IMR-90 (cell line): ENCODE results near the gene VRTN. TPM values are rescaled to one million over a fixed set of nuclear protein-coding genes. Genes with fewer than 3 reads are reported as not detected.

Experiments used
- ATAC-seq: fragments of 200-7000 bp; cut with Tn5 transposase; 2 replicates; pipeline ENCODE4 v1.9.1; 2020; ENCODE audit warnings: low read depth, mild to moderate bottlenecking, moderate library complexity
- BruUV-seq: library from RNA; stranded (reverse); fragments of 400-500 nt; replicated peaks from 2 replicates; lab custom pipeline; 2021; lab: Mats Ljungman, UMichigan
- CTCF ChIA-PET: fragments of 300-600 bp; formaldehyde crosslinking; extraction: SDS; loops from one replicate; lab custom pipeline; 2021; ENCODE audit warnings: antibody characterized with exemption; lab: Yijun Ruan, JAX
- POLR2A ChIA-PET: fragments of 300-600 bp; sonication (Branson Sonifier 250); formaldehyde crosslinking; loops from one replicate; lab custom pipeline; 2022; ENCODE audit warnings: antibody characterized with exemption; ENCODE audit not compliant: unreplicated experiment; lab: Charles Lee
- DNase-seq: peaks from one replicate; pipeline ENCODE4 v3.0.0; 2013
- H2AFZ ChIP-seq: replicated peaks from 2 replicates; pipeline ENCODE3; 2013; ENCODE audit warnings: low read length, mild to moderate bottlenecking; ENCODE audit not compliant: poor library complexity
- H2AK5ac ChIP-seq: 2 replicates; pipeline ENCODE4 v1.6.1; 2013; ENCODE audit warnings: low read depth, low read length, inconsistent platforms
- H2AK9ac ChIP-seq: replicated peaks from 2 replicates; pipeline ENCODE3; 2013; ENCODE audit warnings: mild to moderate bottlenecking, low read depth, low read length, moderate library complexity; ENCODE audit not compliant: poor library complexity
- H2BK120ac ChIP-seq: 2 replicates; pipeline ENCODE4 v1.6.1; 2013; ENCODE audit warnings: low read depth, low read length, inconsistent platforms
- H2BK15ac ChIP-seq: 3 replicates; pipeline ENCODE4 v1.6.1; 2013; ENCODE audit warnings: low read depth, low read length, inconsistent platforms
- H2BK20ac ChIP-seq: 2 replicates; pipeline ENCODE4 v1.6.1; 2013; ENCODE audit warnings: low read depth, mild to moderate bottlenecking, inconsistent platforms, low read length, moderate library complexity
- H2BK5ac ChIP-seq: 2 replicates; pipeline ENCODE4 v1.6.1; 2013; ENCODE audit warnings: mild to moderate bottlenecking, low read depth, low read length, inconsistent platforms; ENCODE audit not compliant: poor library complexity, severe bottlenecking
- H3K14ac ChIP-seq: replicated peaks from 2 replicates; pipeline ENCODE4 v1.6.1; 2013; ENCODE audit warnings: low read depth, low read length, inconsistent platforms
- H3K18ac ChIP-seq: 2 replicates; pipeline ENCODE4 v1.6.1; 2013; ENCODE audit warnings: low read depth, low read length, control low read depth
- H3K23ac ChIP-seq: 2 replicates; pipeline ENCODE4 v1.6.1; 2013; ENCODE audit warnings: low read depth, low read length, inconsistent platforms
- H3K27ac ChIP-seq: 2 replicates; pipeline ENCODE4 v1.5.1; 2013; ENCODE audit warnings: mild to moderate bottlenecking, control low read depth, low read length; ENCODE audit not compliant: insufficient read depth
- H3K27me3 ChIP-seq: 2 replicates; pipeline ENCODE4 v1.6.1; 2013; ENCODE audit warnings: low read length; ENCODE audit not compliant: control insufficient read depth, insufficient read depth
- H3K36me3 ChIP-seq: 2 replicates; pipeline ENCODE4 v1.6.1; 2013; ENCODE audit warnings: low read length, mixed read lengths; ENCODE audit not compliant: control insufficient read depth, insufficient read depth
- H3K4ac ChIP-seq: 2 replicates; pipeline ENCODE4 v1.6.1; 2013; ENCODE audit warnings: low read depth, low read length, inconsistent platforms
- H3K4me1 ChIP-seq: 2 replicates; pipeline ENCODE4 v1.6.1; 2013; ENCODE audit warnings: low read length, mixed read lengths; ENCODE audit not compliant: control insufficient read depth, insufficient read depth
- H3K4me2 ChIP-seq: 2 replicates; pipeline ENCODE4 v1.6.1; 2013; ENCODE audit warnings: low read depth, mild to moderate bottlenecking, control low read depth, low read length, moderate library complexity
- H3K4me3 ChIP-seq: 2 replicates; pipeline ENCODE4 v1.5.1; 2013; ENCODE audit warnings: low read depth, mild to moderate bottlenecking, control low read depth, low read length, moderate library complexity; ENCODE audit not compliant: insufficient read depth
- H3K56ac ChIP-seq: 2 replicates; pipeline ENCODE4 v1.6.1; 2013; ENCODE audit warnings: low read length, inconsistent platforms; ENCODE audit not compliant: insufficient read depth; ENCODE audit errors: extremely low read depth
- H3K79me1 ChIP-seq, 2 experiments: 2 replicates each; pipeline ENCODE4 v1.6.1; 2013; ENCODE audit warnings: low read length in 2 of 2, inconsistent platforms in 1 of 2, low read depth in 1 of 2
- H3K9ac ChIP-seq: 2 replicates; pipeline ENCODE4 v1.6.1; 2013; ENCODE audit warnings: low read depth, low read length, control low read depth
- H3K9me1 ChIP-seq: 2 replicates; pipeline ENCODE4 v1.6.1; 2013; ENCODE audit warnings: low read length, inconsistent platforms; ENCODE audit not compliant: insufficient read depth
- H3K9me3 ChIP-seq: 2 replicates; pipeline ENCODE4 v1.6.1; 2013; ENCODE audit warnings: low read length; ENCODE audit not compliant: control insufficient read depth, insufficient read depth
- H4K20me1 ChIP-seq: 2 replicates; pipeline ENCODE4 v1.6.1; 2013; ENCODE audit warnings: low read length, inconsistent platforms; ENCODE audit not compliant: insufficient read depth
- H4K5ac ChIP-seq: 2 replicates; pipeline ENCODE4 v1.6.1; 2013; ENCODE audit warnings: mild to moderate bottlenecking, low read depth, low read length, control low read depth
- H4K8ac ChIP-seq, 2 experiments: 2 replicates each; pipeline ENCODE4 v1.6.1; 2013; ENCODE audit warnings: low read depth in 2 of 2, low read length in 2 of 2, control low read depth in 1 of 2, inconsistent platforms in 1 of 2
- H4K91ac ChIP-seq: 2 replicates; pipeline ENCODE4 v1.6.1; 2013; ENCODE audit warnings: low read depth, low read length, inconsistent platforms; ENCODE audit not compliant: insufficient read depth
- BHLHE40 ChIP-seq: fragments of 150-350 bp; IDR thresholded peaks from 2 replicates; pipeline ENCODE4 v1.6.1; 2016; ENCODE audit warnings: mild to moderate bottlenecking, low read depth, low read length
- CEBPB ChIP-seq: IDR thresholded peaks from 2 replicates; pipeline ENCODE4 v1.6.1; 2012; ENCODE audit warnings: low read depth, low read length, improper control_type of control experiment
- CHD1 ChIP-seq: IDR thresholded peaks from 2 replicates; pipeline ENCODE4 v1.6.1; 2012; ENCODE audit warnings: low read depth, low read length, improper control_type of control experiment
- FOS ChIP-seq: fragments of 150-350 bp; IDR thresholded peaks from 2 replicates; pipeline ENCODE4 v1.6.1; 2016; ENCODE audit warnings: low read depth, low read length
- MAFK ChIP-seq: IDR thresholded peaks from 2 replicates; pipeline ENCODE4 v1.6.1; 2012; ENCODE audit warnings: low read depth, low read length, improper control_type of control experiment
- MAZ ChIP-seq: IDR thresholded peaks from 2 replicates; pipeline ENCODE4 v1.6.1; 2012; ENCODE audit warnings: low read depth, mild to moderate bottlenecking, low read length, improper control_type of control experiment, moderate library complexity, borderline replicate concordance
- MXI1 ChIP-seq: IDR thresholded peaks from 2 replicates; pipeline ENCODE4 v1.6.1; 2012; ENCODE audit warnings: low read depth, mild to moderate bottlenecking, low read length, moderate library complexity, borderline replicate concordance
- NFE2L2 ChIP-seq: fragments of 150-350 bp; IDR thresholded peaks from 2 replicates; pipeline ENCODE4 v1.6.1; 2016; ENCODE audit warnings: low read depth, mild to moderate bottlenecking, low read length
- POLR2A ChIP-seq: IDR thresholded peaks from 2 replicates; pipeline ENCODE4 v1.6.1; 2012; ENCODE audit warnings: mild to moderate bottlenecking, low read depth, low read length
- RAD21 ChIP-seq: IDR thresholded peaks from 2 replicates; pipeline ENCODE4 v1.6.1; 2012; ENCODE audit warnings: low read length, improper control_type of control experiment
- RCOR1 ChIP-seq: IDR thresholded peaks from 2 replicates; pipeline ENCODE4 v1.6.1; 2012; ENCODE audit warnings: mild to moderate bottlenecking, low read length, improper control_type of control experiment; ENCODE audit not compliant: insufficient replicate concordance
- RFX5 ChIP-seq: IDR thresholded peaks from 2 replicates; pipeline ENCODE4 v1.8.0; 2012; ENCODE audit warnings: low read depth, mild to moderate bottlenecking, low read length, moderate library complexity
- SMC3 ChIP-seq: fragments of 150-350 bp; IDR thresholded peaks from 2 replicates; pipeline ENCODE4 v1.6.1; 2016; ENCODE audit warnings: low read depth, mild to moderate bottlenecking, antibody characterized with exemption, low read length, moderate library complexity
- USF2 ChIP-seq: fragments of 150-350 bp; IDR thresholded peaks from 2 replicates; pipeline ENCODE4 v1.6.1; 2017; ENCODE audit warnings: mild to moderate bottlenecking, antibody characterized with exemption, low read length, low read depth
- WGBS, 2 experiments: methylation state at CpG; one replicate each; pipeline versions ENCODE4 v1.1.5 to v1.1.7; 2013; ENCODE audit warnings: missing lambda C conversion rate in 2 of 2; ENCODE audit not compliant: insufficient read length in 1 of 2; ENCODE audit errors: extremely low coverage in 2 of 2; 5-methylcytosine and 5-hydroxymethylcytosine counted together
- dilution Hi-C: fragments of 300-500 bp; cut with HindIII; formaldehyde crosslinking; loops from one replicate; pipeline ENCODE4 v1.14.3; 2018; ENCODE audit warnings: low sequenced_read_pairs; ENCODE audit not compliant: unreplicated experiment
- in situ Hi-C: fragments of 300-500 bp; cut with MboI; formaldehyde crosslinking; loops from 3 replicates; pipeline ENCODE4 v1.14.3; 2019; ENCODE audit warnings: low sequenced_read_pairs, inconsistent platforms, mixed read lengths
- intact Hi-C: fragments of 100-400 bp; cut with micrococcal nuclease; formaldehyde crosslinking; loops from 2 replicates; pipeline ENCODE4 v1.10.0; 2022
- polyA plus RNA-seq, 3 experiments: library from polyadenylated mRNA; depleted of rRNA; stranded (reverse); fragments of >200 nt; gene quantifications; 2 replicates each; pipeline ENCODE4 v1.2.3, GENCODE V29; 2012; ENCODE audit warnings: low replicate concordance in 1 of 3
- total RNA-seq: library from RNA; depleted of rRNA; stranded (reverse); fragments of >200 nt; gene quantifications from 2 replicates; pipeline ENCODE4 v1.2.3, GENCODE V29; 2012
- TF ChIP-seq, protein P1 (sequence below): conservative IDR thresholded peaks from 2 replicates; pipeline ENCODE4 v1.5.1; 2012; ENCODE audit warnings: mild to moderate bottlenecking, low read depth, low read length, improper control_type of control experiment
- TF ChIP-seq, protein P2 (sequence below): fragments of 150-350 bp; IDR thresholded peaks from 2 replicates; pipeline ENCODE4 v1.6.1; 2016; ENCODE audit warnings: low read depth, mild to moderate bottlenecking, low read length, moderate library complexity, borderline replicate concordance

The VRTN gene
- total and polyA plus RNA-seq, 2 of the 4 experiments (the other 2 are of a cell fraction), result not detected

- Histone ChIP-seq H3K4ac (no peak overlapping the region), H3K18ac (no peak overlapping the region), H3K23ac (no peak overlapping the region), H2BK15ac (no peak overlapping the region), H4K5ac (no peak overlapping the region), H2AK9ac (no peak overlapping the region), H2BK20ac (no peak overlapping the region), H2BK120ac (no peak overlapping the region), H3K27ac (no peak overlapping the region), H3K14ac (no peak overlapping the region), H3K9me3 (no peaks in the 10 kb centered on the region), H3K9me1 (no peaks in the 10 kb centered on the region), H3K4me3 (no peak overlapping the region), H2BK5ac (no peak overlapping the region), H2AFZ (no peak overlapping the region), H3K36me3 (no peaks in the 10 kb centered on the region), H3K4me2 (no peak overlapping the region), H3K4me1 (no peaks in the 10 kb centered on the region), H3K9ac (no peak overlapping the region), H4K91ac (no peak overlapping the region), H2AK5ac (no peak overlapping the region), H4K8ac (no peak overlapping the region), H3K56ac (no peak overlapping the region), H4K20me1 (no peaks in the 10 kb centered on the region), H3K27me3 (peaks cover 34% of the 10 kb centered on the region), H3K79me1 (no peaks in the 10 kb centered on the region)
- ChIA-PET POLR2A (no interaction called here), CTCF (no interaction called here)
- TF ChIP-seq CHD1 (no peak), MAZ (no peak), NFE2L2 (no peak), FOS (no peak), POLR2A (no peak), CEBPB (no peak), MAFK (no peak), USF2 (no peak), RAD21 (no peak), SMC3 (no peak), MXI1 (no peak), RFX5 (no peak), BHLHE40 (no peak), RCOR1 (no peak)
- TF ChIP-seq, protein P1, sequence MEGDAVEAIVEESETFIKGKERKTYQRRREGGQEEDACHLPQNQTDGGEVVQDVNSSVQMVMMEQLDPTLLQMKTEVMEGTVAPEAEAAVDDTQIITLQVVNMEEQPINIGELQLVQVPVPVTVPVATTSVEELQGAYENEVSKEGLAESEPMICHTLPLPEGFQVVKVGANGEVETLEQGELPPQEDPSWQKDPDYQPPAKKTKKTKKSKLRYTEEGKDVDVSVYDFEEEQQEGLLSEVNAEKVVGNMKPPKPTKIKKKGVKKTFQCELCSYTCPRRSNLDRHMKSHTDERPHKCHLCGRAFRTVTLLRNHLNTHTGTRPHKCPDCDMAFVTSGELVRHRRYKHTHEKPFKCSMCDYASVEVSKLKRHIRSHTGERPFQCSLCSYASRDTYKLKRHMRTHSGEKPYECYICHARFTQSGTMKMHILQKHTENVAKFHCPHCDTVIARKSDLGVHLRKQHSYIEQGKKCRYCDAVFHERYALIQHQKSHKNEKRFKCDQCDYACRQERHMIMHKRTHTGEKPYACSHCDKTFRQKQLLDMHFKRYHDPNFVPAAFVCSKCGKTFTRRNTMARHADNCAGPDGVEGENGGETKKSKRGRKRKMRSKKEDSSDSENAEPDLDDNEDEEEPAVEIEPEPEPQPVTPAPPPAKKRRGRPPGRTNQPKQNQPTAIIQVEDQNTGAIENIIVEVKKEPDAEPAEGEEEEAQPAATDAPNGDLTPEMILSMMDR, result no peak
- TF ChIP-seq, protein P2, sequence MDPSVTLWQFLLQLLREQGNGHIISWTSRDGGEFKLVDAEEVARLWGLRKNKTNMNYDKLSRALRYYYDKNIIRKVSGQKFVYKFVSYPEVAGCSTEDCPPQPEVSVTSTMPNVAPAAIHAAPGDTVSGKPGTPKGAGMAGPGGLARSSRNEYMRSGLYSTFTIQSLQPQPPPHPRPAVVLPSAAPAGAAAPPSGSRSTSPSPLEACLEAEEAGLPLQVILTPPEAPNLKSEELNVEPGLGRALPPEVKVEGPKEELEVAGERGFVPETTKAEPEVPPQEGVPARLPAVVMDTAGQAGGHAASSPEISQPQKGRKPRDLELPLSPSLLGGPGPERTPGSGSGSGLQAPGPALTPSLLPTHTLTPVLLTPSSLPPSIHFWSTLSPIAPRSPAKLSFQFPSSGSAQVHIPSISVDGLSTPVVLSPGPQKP, result no peak
- in situ Hi-C loops, result no loop called here
- no peak for DNase-seq
- WGBS, 2 experiments, result 76% methylated on average over 3 of the region's 8 CpGs; no CpG with 5 or more reads in 1 of the 2 experiments
- dilution Hi-C loops, result no loop called here
- no peak for ATAC-seq
- BruUV-seq, result no TSS peak
- intact Hi-C loops, result loop anchor here (10.0 kb wide), 1 partner anchor 436 kb away; no protein-coding TSS in a partner anchor
These were observed 20.2 kb downstream of the VRTN start for GRCh38 chr14:74368441-74368840.
